HepG2 (cell line): ENCODE measurements around the gene PARVA.

Experiments used
- BHLHE40 ChIP-seq: IDR thresholded peaks from 2 replicates; pipeline ENCODE4 v1.6.1; 2011; ENCODE audit warnings: low read length, improper control_type of control experiment
- CBX5 ChIP-seq: sonication (generic); formaldehyde crosslinking; IDR thresholded peaks from 2 replicates; pipeline ENCODE4 v1.4.0; 2020; ENCODE audit warnings: missing genetic modification reagents, borderline replicate concordance
- FOSL2 ChIP-seq: sonication (generic); formaldehyde crosslinking; IDR thresholded peaks from 2 replicates; pipeline ENCODE4 v1.4.0; 2020; ENCODE audit warnings: missing genetic modification reagents
- GATAD2A ChIP-seq: IDR thresholded peaks from 2 replicates; pipeline ENCODE4 v1.6.1; 2016
- KDM1A ChIP-seq: IDR thresholded peaks from 2 replicates; pipeline ENCODE4 v1.6.1; 2016; ENCODE audit warnings: missing compliant biosample characterization
- NR2F1 ChIP-seq, 2 experiments: fragments of 450-650 bp in 1 of 2; formaldehyde crosslinking in 1 of 2; IDR thresholded peaks; 2 replicates each; pipeline versions ENCODE4 v1.5.0 to v1.6.1; 2016 to 2020; ENCODE audit warnings: mild to moderate bottlenecking in 1 of 2, missing compliant biosample characterization in 1 of 2, missing genetic modification reagents in 1 of 2, moderate library complexity in 1 of 2
- REST ChIP-seq, 2 experiments: IDR thresholded peaks; 2 replicates each; pipeline ENCODE4 v1.6.1; 2011 to 2012; ENCODE audit warnings: low read length in 2 of 2, borderline replicate concordance in 1 of 2, low read depth in 1 of 2, mild to moderate bottlenecking in 1 of 2, moderate library complexity in 1 of 2
- ZNF382 ChIP-seq: sonication (generic); formaldehyde crosslinking; IDR thresholded peaks from 2 replicates; pipeline ENCODE4 v1.5.0; 2020; ENCODE audit warnings: missing genetic modification reagents, mild to moderate bottlenecking, borderline replicate concordance
- ZNF616 ChIP-seq: sonication (generic); formaldehyde crosslinking; IDR thresholded peaks from 2 replicates; pipeline ENCODE4 v1.5.0; 2020; ENCODE audit warnings: low read depth, mild to moderate bottlenecking, missing genetic modification reagents

GRCh38 chr11:12535321-12535720 is 157.9 kb downstream of the PARVA start:
- TF ChIP-seq REST (IDR thresholded peaks at IDR 0.05; ENCODE audit: borderline replicate concordance in 1 of 2, low read depth in 1 of 2, low read length in 2 of 2), result no peak
- no peak for TF ChIP-seq GATAD2A (CRISPR knock-in tag)
- no peak for TF ChIP-seq NR2F1 (CRISPR knock-in tag; IDR thresholded peaks at IDR 0.05)
- TF ChIP-seq KDM1A (CRISPR knock-in tag), result no peak
- no peak for TF ChIP-seq FOSL2
- TF ChIP-seq ZNF616 (CRISPR knock-in tag), result no peak
- TF ChIP-seq CBX5, result no peak
- TF ChIP-seq BHLHE40, result no peak
- TF ChIP-seq ZNF382 (CRISPR knock-in tag), result no peak
